ENCODE data around the gene SH3BP2. TPM values are rescaled to one million over a fixed set of nuclear protein-coding genes. Genes with fewer than 3 reads are reported as not detected.

SH3BP2 gene
- total RNA-seq (2014; rRNA removed; shearing (Covaris generic)) = 22.0 and 28.1 TPM in 2 replicates

GRCh38 chr4:2792711-2793585, at the start of gene SH3BP2:
TSS of gene SH3BP2 (plus strand) at chr4:2793085. CDS start at chr4:2820618, 27,533 bp downstream.
- Histone ChIP-seq H3K27me3 (no peaks in the 10 kb centered on the region), H3K9me3 (replicated peaks) (no peaks in the 10 kb centered on the region), H3K36me3 (no peaks in the 10 kb centered on the region), H3K27ac (no peak within 1 kb of the TSS), H3K4me1 (peaks cover 22% of the 10 kb centered on the region), H3K4me3 (peak within 1 kb of the TSS; percentile 45)
- DNase-seq = peak; percentile 81 to 84

GRCh38 chr4:2743518-2744445, 49.1 kb upstream of the SH3BP2 start:
- peaks cover 23% of the 10 kb centered on the region; the same call in 1 of the 2 replicates for H3K36me3 ChIP-seq
- no peak overlapping the region for H3K27ac ChIP-seq
- DNase-seq = no peak
- no peaks in the 10 kb centered on the region for H3K4me1 ChIP-seq
- no peaks in the 10 kb centered on the region for H3K9me3 ChIP-seq (replicated peaks)
- H3K27me3 ChIP-seq = no peaks in the 10 kb centered on the region
- no peak overlapping the region for H3K4me3 ChIP-seq

GRCh38 chr4:2744576-2745270, 48.2 kb upstream of the SH3BP2 start:
- Histone ChIP-seq H3K27me3 (no peaks in the 10 kb centered on the region), H3K36me3 (peaks cover 23% of the 10 kb centered on the region; the same call in 1 of the 2 replicates), H3K4me1 (no peaks in the 10 kb centered on the region), H3K27ac (no peak overlapping the region), H3K9me3 (replicated peaks) (no peaks in the 10 kb centered on the region), H3K4me3 (no peak overlapping the region)
- no peak for DNase-seq

- Histone ChIP-seq H3K4me1 (no peaks in the 10 kb centered on the region), H3K4me3 (no peak overlapping the region), H3K9me3 (replicated peaks) (no peaks in the 10 kb centered on the region), H3K36me3 (peaks cover 23% of the 10 kb centered on the region; the same call in 1 of the 2 replicates), H3K27ac (no peak overlapping the region), H3K27me3 (no peaks in the 10 kb centered on the region)
- no peak for DNase-seq
Observed at GRCh38 chr4:2745516-2745915, 47.4 kb upstream of the SH3BP2 start.

- H3K27ac ChIP-seq = no peak overlapping the region
- no peak overlapping the region for H3K4me3 ChIP-seq
- H3K36me3 ChIP-seq = peaks cover 23% of the 10 kb centered on the region; the same call in 1 of the 2 replicates
- DNase-seq = no peak
- no peaks in the 10 kb centered on the region for H3K27me3 ChIP-seq
- H3K9me3 ChIP-seq (replicated peaks) = no peaks in the 10 kb centered on the region
- H3K4me1 ChIP-seq = no peaks in the 10 kb centered on the region
Observed at GRCh38 chr4:2745981-2746806, 46.7 kb upstream of the SH3BP2 start.

- no peaks in the 10 kb centered on the region for H3K9me3 ChIP-seq (replicated peaks)
- H3K4me3 ChIP-seq = no peak overlapping the region
- DNase-seq = no peak
- H3K4me1 ChIP-seq = no peaks in the 10 kb centered on the region
- no peaks in the 10 kb centered on the region for H3K27me3 ChIP-seq
- peaks cover 23% of the 10 kb centered on the region; the same call in 1 of the 2 replicates for H3K36me3 ChIP-seq
- H3K27ac ChIP-seq = no peak overlapping the region
Observed at GRCh38 chr4:2746891-2747695, 45.8 kb upstream of the SH3BP2 start.

GRCh38 chr4:2750719-2751605, 41.9 kb upstream of the SH3BP2 start:
- no peaks in the 10 kb centered on the region for H3K9me3 ChIP-seq (replicated peaks)
- no peaks in the 10 kb centered on the region for H3K4me1 ChIP-seq
- DNase-seq = no peak
- no peak overlapping the region for H3K27ac ChIP-seq
- peaks cover 4% of the 10 kb centered on the region; the same call in 1 of the 2 replicates for H3K36me3 ChIP-seq
- H3K27me3 ChIP-seq = no peaks in the 10 kb centered on the region
- no peak overlapping the region for H3K4me3 ChIP-seq

GRCh38 chr4:2753436-2753835, 39.4 kb upstream of the SH3BP2 start:
- Histone ChIP-seq H3K36me3 (no peaks in the 10 kb centered on the region), H3K27me3 (no peaks in the 10 kb centered on the region), H3K4me3 (no peak overlapping the region), H3K27ac (no peak overlapping the region), H3K9me3 (replicated peaks) (no peaks in the 10 kb centered on the region), H3K4me1 (peaks cover 5% of the 10 kb centered on the region; the same call in 1 of the 2 replicates)
- DNase-seq = no peak

GRCh38 chr4:2754848-2755819, 37.8 kb upstream of the SH3BP2 start:
- DNase-seq = no peak
- Histone ChIP-seq H3K27ac (no peak overlapping the region), H3K36me3 (no peaks in the 10 kb centered on the region)

GRCh38 chr4:2755821-2756690, 36.8 kb upstream of the SH3BP2 start, which contains the start of gene TNIP2:
TSS of gene TNIP2 (minus strand) at chr4:2756336. CDS start at chr4:2756289, 47 bp downstream.
- H3K27me3 ChIP-seq = no peaks in the 10 kb centered on the region
- peak; percentile 91 for DNase-seq
- H3K36me3 ChIP-seq = no peaks in the 10 kb centered on the region
- peak within 1 kb of the TSS; percentile 87 for H3K4me3 ChIP-seq
- H3K27ac ChIP-seq = peak within 1 kb of the TSS; percentile 30; the same call in 1 of the 2 replicates
- peaks cover 5% of the 10 kb centered on the region; the same call in 1 of the 2 replicates for H3K4me1 ChIP-seq
- H3K9me3 ChIP-seq (replicated peaks) = no peaks in the 10 kb centered on the region

More at GRCh38 chr4:2754848-2755819, 37.8 kb upstream of the SH3BP2 start:
- H3K4me3 ChIP-seq = peak overlapping the region; percentile 87
- H3K9me3 ChIP-seq (replicated peaks) = no peaks in the 10 kb centered on the region
- H3K27me3 ChIP-seq = no peaks in the 10 kb centered on the region
- peaks cover 5% of the 10 kb centered on the region; the same call in 1 of the 2 replicates for H3K4me1 ChIP-seq
